ACC112 (cell line): ENCODE data around the gene EML4.
"Not testable (repeated sequence)": the region's sequence is repeated elsewhere in the genome, so short reads cannot be mapped to it uniquely, and the experiment has no call there.

Source experiments
- H2AFZ ChIP-seq: fragments of 200-600 bp; sonication (generic); one replicate; pipeline ENCODE4 v1.6.0; 2017; ENCODE audit warnings: antibody characterized with exemption, low read length; ENCODE audit not compliant: unreplicated experiment
- H3K27ac ChIP-seq: fragments of 200-600 bp; sonication (generic); 2 replicates; pipeline ENCODE4 v1.5.1; 2014; ENCODE audit warnings: low read depth, mild to moderate bottlenecking, antibody characterized with exemption, low read length, moderate library complexity
- H3K27me3 ChIP-seq: fragments of 200-600 bp; sonication (generic); 2 replicates; pipeline ENCODE4 v1.6.1; 2014; ENCODE audit warnings: mild to moderate bottlenecking, antibody characterized with exemption, low read length, moderate library complexity, mixed read lengths; ENCODE audit not compliant: insufficient read depth
- H3K36me3 ChIP-seq: fragments of 200-600 bp; sonication (generic); 2 replicates; pipeline ENCODE4 v1.6.1; 2016; ENCODE audit warnings: mild to moderate bottlenecking, antibody characterized with exemption, low read length, moderate library complexity, mixed read lengths; ENCODE audit not compliant: insufficient read depth
- H3K4me1 ChIP-seq: fragments of 200-600 bp; sonication (generic); one replicate; pipeline ENCODE4 v1.6.1; 2016; ENCODE audit warnings: low read length, mixed read lengths; ENCODE audit not compliant: insufficient read depth, unreplicated experiment, control insufficient read depth
- H3K4me3 ChIP-seq: fragments of 200-600 bp; sonication (generic); 2 replicates; pipeline ENCODE4 v1.5.1; 2014; ENCODE audit warnings: mild to moderate bottlenecking, low read depth, low read length
- H3K79me2 ChIP-seq: fragments of 200-600 bp; sonication (generic); one replicate; pipeline ENCODE4 v1.6.0; 2016; ENCODE audit warnings: low read length; ENCODE audit not compliant: control insufficient read depth, unreplicated experiment, insufficient read depth

The EML4 gene

DNA sequence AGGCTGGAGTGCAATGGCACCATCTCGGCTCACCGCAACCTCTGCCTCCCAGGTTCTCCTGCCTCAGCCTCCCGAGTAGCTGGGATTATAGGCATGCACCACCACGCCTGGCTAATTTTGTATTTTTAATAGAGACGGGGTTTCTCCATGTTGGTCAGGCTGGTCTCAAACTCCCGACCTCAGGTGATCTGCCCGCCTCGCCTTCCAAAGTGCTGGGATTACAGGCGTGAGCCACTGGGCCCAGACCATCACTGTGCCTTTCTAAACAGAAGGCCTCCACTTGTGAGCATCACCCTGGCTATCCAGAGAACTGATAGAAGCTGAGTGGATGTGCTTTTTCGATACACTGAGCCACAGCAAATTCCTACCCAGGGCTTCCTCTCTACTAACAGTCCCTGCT, 38.3 kb upstream of the EML4 start:
- H2AFZ ChIP-seq, H3K36me3 ChIP-seq, H3K27ac ChIP-seq, H3K4me3 ChIP-seq, H3K27me3 ChIP-seq, H3K79me2 ChIP-seq: not testable (repeated sequence)
- peaks cover 47% of the 10 kb centered on the region for H3K4me1 ChIP-seq

DNA sequence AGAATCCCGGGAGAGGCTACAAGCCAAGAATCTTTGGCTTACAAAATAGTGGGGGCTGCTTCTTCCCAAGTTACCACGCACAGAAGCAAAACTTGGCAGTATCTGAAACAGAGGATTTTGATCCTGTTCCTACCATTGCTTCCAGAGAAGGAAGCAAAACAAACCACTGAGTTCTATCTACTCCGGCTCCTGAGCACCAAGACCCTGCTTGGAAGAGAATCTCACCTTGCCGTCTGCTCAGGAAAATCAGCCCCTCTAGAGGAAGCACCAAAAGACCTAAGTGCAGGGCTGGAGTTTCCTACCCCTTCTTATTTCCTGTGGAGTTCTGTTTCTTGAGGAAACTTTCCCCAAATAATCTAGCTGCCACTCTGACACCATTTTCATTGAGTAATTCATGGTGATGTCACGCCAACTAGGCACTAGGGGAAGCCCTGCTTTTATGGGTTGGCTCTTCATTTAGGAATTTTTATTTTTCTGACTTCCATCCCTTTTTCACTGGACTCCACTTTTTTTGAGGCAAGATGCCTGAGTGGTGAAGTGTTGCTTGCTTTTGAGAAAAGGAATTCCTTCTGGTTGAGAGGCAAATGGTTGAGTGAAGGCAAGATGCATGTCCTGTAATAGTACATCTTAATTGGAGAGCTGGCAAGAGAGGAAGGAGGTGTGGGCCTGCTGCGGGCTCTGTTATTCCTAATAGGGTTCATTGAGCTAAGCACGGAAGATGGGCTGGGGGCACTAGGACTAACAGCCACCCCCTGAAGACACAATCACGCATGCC, 36.8 kb upstream of the EML4 start:
- Histone ChIP-seq H3K4me1 (peaks cover 58% of the 10 kb centered on the region), H3K27ac (peak overlapping the region; percentile 94), H3K36me3 (no peaks in the 10 kb centered on the region), H2AFZ (peak overlapping the region; percentile 97), H3K4me3 (peak overlapping the region; percentile 64), H3K79me2 (no peaks in the 10 kb centered on the region), H3K27me3 (no peaks in the 10 kb centered on the region)

DNA sequence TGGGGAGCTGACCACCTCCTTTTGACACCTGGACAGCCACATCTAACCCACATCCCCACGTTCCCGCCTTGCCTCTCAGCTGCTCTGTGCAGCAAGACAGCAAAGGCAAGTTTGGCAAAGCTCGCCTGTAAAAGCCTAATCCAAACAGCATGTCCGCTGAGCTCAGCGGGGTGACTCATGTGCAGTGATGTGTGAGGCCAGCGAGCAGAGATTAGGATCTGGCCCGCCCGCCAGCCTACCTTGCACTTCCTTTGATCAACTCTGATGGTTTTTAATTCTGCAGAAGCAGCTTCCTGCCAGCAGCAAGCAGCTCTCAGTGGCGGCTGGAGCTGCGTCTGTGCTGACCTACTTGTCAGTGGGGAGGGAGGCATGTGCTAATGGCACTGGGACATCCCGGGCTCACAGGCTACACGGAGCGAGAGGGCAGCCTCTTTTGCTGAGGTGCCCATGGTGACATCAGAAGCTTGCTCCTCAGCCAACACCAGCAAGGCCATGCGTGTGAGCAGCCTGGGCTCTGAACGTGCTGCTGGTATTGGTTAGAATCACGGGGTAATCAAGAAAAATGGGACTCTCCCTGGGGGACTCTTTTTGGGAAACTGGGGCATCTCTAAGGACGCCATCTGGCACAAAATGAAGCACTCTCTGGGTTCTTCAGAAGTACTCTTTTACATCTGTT, 36.0 kb upstream of the EML4 start:
- Histone ChIP-seq H3K4me3 (peak overlapping the region; percentile 64), H3K27me3 (no peaks in the 10 kb centered on the region), H2AFZ (peak overlapping the region; percentile 97), H3K27ac (peak overlapping the region; percentile 94), H3K79me2 (no peaks in the 10 kb centered on the region), H3K36me3 (no peaks in the 10 kb centered on the region), H3K4me1 (peaks cover 63% of the 10 kb centered on the region)

DNA sequence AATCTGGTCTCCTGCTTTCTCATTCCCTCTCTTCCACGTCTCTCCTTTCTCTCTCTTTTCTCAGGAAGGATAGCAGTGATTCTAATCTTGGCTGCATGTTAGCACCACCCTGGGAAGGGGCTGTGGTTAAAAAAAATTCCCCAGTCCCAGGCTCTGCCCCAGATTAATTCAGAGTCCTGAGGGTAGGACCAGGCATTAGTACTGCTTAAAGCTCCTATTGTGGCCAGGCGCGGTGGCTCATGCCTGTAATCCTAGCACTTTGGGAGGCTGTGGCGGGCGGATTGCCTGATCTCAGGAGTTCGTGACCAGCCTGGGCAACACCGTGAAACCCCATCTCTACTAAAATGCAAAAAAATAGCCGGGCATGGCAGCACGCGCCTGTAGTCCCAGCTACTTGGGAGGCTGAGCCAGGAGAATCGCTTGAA, 35.4 kb upstream of the EML4 start:
- H2AFZ ChIP-seq = peak overlapping the region; percentile 97
- H3K36me3 ChIP-seq = no peaks in the 10 kb centered on the region
- H3K4me3 ChIP-seq = peak overlapping the region; percentile 64; the same call in 1 of the 2 replicates
- H3K27me3 ChIP-seq = no peaks in the 10 kb centered on the region
- no peaks in the 10 kb centered on the region for H3K79me2 ChIP-seq
- peaks cover 63% of the 10 kb centered on the region for H3K4me1 ChIP-seq
- H3K27ac ChIP-seq = peak overlapping the region; percentile 94

GRCh38 chr2:42134401-42134932, 34.7 kb upstream of the EML4 start:
- not testable (repeated sequence) for H3K4me3 ChIP-seq, H3K27me3 ChIP-seq, H3K36me3 ChIP-seq, H3K27ac ChIP-seq, H3K79me2 ChIP-seq, H2AFZ ChIP-seq
- peaks cover 61% of the 10 kb centered on the region for H3K4me1 ChIP-seq

GRCh38 chr2:42135381-42136312, 33.5 kb upstream of the EML4 start:
- H2AFZ ChIP-seq = no peak overlapping the region
- peaks cover 61% of the 10 kb centered on the region for H3K4me1 ChIP-seq
- no peaks in the 10 kb centered on the region for H3K79me2 ChIP-seq
- no peak overlapping the region for H3K27ac ChIP-seq
- H3K4me3 ChIP-seq = no peak overlapping the region
- no peaks in the 10 kb centered on the region for H3K27me3 ChIP-seq
- H3K36me3 ChIP-seq = no peaks in the 10 kb centered on the region

- Histone ChIP-seq H3K4me1 (peaks cover 67% of the 10 kb centered on the region), H3K27me3 (no peaks in the 10 kb centered on the region), H3K27ac (peak overlapping the region; percentile 22; the same call in 1 of the 2 replicates), H2AFZ (no peak overlapping the region), H3K36me3 (no peaks in the 10 kb centered on the region), H3K79me2 (no peaks in the 10 kb centered on the region), H3K4me3 (no peak overlapping the region)
Observed at GRCh38 chr2:42136782-42137124, 32.4 kb upstream of the EML4 start.

DNA sequence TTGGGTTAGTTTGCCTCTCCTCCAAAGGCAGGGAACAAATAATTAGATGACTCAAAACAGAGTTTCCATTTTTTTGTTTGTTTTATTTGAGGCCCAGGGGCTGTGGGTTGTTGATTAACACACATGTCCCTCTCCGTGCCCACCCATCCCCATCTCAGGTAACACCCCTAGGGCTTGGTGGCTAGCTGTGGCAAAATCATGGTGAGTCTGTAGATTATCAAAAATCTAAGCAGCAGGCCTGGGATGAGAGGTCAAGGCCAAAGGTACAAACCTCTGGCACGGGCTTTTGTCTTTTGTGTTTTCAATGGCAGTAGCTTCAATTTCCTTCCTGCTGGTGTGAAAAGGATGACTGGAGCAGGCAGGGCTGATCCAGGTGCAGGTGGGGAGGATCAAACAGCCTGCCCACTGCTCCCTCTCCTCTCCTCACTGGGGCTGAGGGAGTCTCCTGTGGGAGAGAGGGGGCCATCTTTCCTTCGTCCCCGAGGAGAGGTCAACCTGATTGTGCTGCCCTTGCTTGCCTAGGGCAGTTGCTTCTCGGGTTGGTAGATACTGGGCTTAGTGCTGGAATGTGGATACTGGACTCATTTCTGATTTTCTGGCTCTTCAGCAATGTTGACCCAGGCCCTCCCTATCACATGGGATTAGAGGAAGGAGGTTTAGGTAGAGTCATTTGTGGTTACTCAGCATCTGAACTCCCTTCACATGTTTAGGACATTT, 31.9 kb upstream of the EML4 start:
- no peak overlapping the region for H2AFZ ChIP-seq
- H3K27me3 ChIP-seq = no peaks in the 10 kb centered on the region
- peaks cover 67% of the 10 kb centered on the region for H3K4me1 ChIP-seq
- H3K27ac ChIP-seq = peak overlapping the region; percentile 22; the same call in 1 of the 2 replicates
- no peaks in the 10 kb centered on the region for H3K36me3 ChIP-seq
- H3K79me2 ChIP-seq = no peaks in the 10 kb centered on the region
- no peak overlapping the region for H3K4me3 ChIP-seq

DNA sequence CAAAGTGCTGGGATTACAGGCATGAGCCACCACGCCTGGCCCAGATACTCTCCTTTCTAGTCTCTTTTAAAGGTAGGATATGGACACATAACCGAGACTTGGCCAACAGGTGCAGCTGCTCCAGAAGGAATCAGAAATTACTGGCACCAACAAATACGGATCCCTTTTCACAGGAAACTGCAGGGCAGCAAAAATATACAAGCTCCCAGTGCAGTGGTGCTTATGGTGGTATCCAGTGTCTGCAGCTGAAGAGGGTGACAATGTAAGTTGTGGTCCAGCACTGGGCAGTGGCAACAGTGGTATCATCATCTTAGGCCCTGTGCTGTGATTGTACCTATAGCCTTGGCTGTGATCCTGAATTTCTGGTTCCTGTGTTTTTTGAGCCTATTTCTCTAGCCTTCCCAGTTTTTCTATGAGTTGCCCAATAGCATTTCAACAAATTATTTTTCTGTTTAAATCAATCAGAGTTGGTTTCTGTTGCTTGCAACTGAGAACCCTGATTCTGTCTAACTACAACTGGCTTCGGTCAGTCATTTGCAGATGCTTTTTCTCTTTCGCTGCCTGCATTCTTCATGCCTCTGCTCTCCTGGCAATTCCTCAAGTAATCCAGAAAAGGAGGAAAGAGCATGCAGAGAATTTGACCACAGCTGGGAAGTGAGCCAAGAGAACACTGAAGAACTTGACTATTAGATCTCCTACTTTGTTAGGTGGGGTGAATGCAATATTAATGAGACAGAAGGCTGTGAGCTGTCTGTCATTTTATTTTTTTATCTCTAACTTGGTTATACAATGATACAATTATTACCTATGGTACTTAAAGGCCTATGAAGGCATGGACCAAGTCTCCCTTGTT, 30.8 kb upstream of the EML4 start:
- H3K4me1 ChIP-seq = peaks cover 66% of the 10 kb centered on the region
- H3K4me3 ChIP-seq = no peak overlapping the region
- no peaks in the 10 kb centered on the region for H3K79me2 ChIP-seq
- no peak overlapping the region for H2AFZ ChIP-seq
- no peaks in the 10 kb centered on the region for H3K36me3 ChIP-seq
- no peaks in the 10 kb centered on the region for H3K27me3 ChIP-seq
- peak overlapping the region; percentile 64 for H3K27ac ChIP-seq
